Esophagus (tissue), 2 donors: Measurements from ENCODE around the gene STARD8. TPM values are rescaled to one million over a fixed set of nuclear protein-coding genes. Genes with fewer than 3 reads are reported as not detected.

Experiments
- H3K27ac ChIP-seq, 2 donors: one replicate each; pipeline ENCODE4 v1.5.1; 2013; ENCODE audit warnings: low read depth in 2 of 2, mild to moderate bottlenecking in 2 of 2, inconsistent platforms in 1 of 2, low read length in 1 of 2, moderate library complexity in 1 of 2
- H3K27me3 ChIP-seq, 2 donors: one replicate each; pipeline ENCODE4 v1.6.1; 2013; ENCODE audit warnings: low read length in 2 of 2, control low read depth in 1 of 2, mild to moderate bottlenecking in 1 of 2; ENCODE audit not compliant: insufficient read depth in 2 of 2, control insufficient read depth in 1 of 2
- H3K36me3 ChIP-seq, 2 donors: one replicate each; pipeline ENCODE4 v1.6.1; 2013; ENCODE audit warnings: low read length in 1 of 2; ENCODE audit not compliant: control insufficient read depth in 2 of 2, insufficient read depth in 2 of 2
- H3K4me1 ChIP-seq, 2 donors: one replicate each; pipeline ENCODE4 v1.6.1; 2013; ENCODE audit warnings: low read length in 1 of 2; ENCODE audit not compliant: control insufficient read depth in 2 of 2, insufficient read depth in 2 of 2
- H3K4me3 ChIP-seq, 2 donors: one replicate each; pipeline ENCODE4 v1.5.1; 2013; ENCODE audit warnings: low read length in 2 of 2, mild to moderate bottlenecking in 2 of 2, low read depth in 1 of 2, moderate library complexity in 1 of 2
- H3K9me3 ChIP-seq, 2 donors: one replicate each; pipeline ENCODE4 v1.6.1; 2013; ENCODE audit warnings: mild to moderate bottlenecking in 2 of 2, low read depth in 1 of 2, low read length in 1 of 2, moderate library complexity in 1 of 2; ENCODE audit not compliant: control insufficient read depth in 2 of 2, insufficient read depth in 1 of 2
- WGBS, 2 donors: extraction: QIAGEN DNeasy Blood & Tissue Kit; methylation state at CpG; one replicate each; pipeline ENCODE4 v1.1.7; 2013; 5-methylcytosine and 5-hydroxymethylcytosine counted together
- polyA plus RNA-seq, 2 donors: library from polyadenylated mRNA; stranded (reverse); fragments of 200-250 nt; gene quantifications; one replicate each; pipeline ENCODE4 v1.2.3, GENCODE V29; 2013
- donor health status: healthy with polysubstance abuse.
- donor health status: Bipolar disorder and iron deficiency.

STARD8 gene
- polyA plus RNA-seq, 2 donors, result 0.75 to 0.86 TPM

DNA sequence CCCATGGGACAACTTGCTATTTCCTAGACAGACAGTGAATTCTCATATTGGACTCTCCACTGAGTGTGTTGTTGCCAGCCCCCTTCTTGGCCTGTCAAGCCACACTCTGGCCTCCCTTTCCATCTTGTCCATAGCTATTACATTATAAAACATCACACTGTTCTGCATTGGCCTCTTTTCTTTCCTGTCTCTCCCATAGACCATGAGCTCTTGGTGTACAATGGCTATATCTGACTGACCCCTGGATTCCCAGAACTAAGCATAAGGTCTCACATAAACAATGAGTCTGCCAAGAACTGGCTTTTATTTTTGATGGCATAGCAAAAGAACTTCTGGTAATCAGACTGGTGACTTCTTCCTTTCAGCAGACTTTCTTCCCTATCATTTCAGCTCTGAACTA, 23.8 kb downstream of the STARD8 start:
- no peak overlapping the region for H3K27ac ChIP-seq
- no peaks in the 10 kb centered on the region for H3K9me3 ChIP-seq
- H3K4me3 ChIP-seq, result no peak overlapping the region
- H3K36me3 ChIP-seq, result no peaks in the 10 kb centered on the region
- no peaks in the 10 kb centered on the region for H3K4me1 ChIP-seq
- no peaks in the 10 kb centered on the region for H3K27me3 ChIP-seq

DNA sequence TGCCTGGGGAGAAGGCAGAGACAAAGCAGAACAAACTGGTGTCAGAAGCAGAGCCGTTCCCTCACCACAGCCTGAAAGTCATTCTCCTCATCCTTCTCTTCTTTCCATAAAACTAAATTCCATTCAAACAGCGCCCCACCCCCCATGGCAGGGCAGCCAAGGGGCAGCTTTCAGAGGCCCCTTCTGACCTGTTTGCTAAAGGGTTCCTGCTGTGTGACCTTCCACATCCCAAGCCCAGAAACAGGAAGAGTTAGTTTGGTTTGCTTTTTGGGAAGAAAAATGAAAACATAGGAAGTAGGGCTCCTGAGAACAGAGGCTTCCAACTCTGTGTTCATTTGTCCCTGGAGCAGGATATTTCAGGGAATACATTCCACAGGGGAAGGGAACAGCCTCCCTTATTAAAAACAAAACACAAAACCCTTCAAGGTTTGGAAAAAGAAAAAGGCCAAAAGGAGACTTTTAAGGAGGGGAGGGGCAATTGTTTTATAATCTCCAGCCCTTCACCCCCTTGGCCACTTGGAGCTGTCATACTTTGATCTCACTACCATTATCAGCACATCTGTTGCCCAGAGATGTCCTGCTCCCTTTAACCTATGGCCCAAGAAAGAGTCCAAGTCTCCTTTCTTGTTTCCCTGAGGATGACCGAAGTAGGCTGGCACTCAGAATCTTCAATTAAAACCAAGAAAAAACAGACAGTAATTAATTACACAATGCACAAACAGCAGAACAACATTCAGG, 25.3 kb downstream of the STARD8 start:
- H3K36me3 ChIP-seq, result no peaks in the 10 kb centered on the region
- no peaks in the 10 kb centered on the region for H3K9me3 ChIP-seq
- WGBS, 2 donors, result 42 to 51% methylated on average over 3 of the region's 3 CpGs
- H3K4me1 ChIP-seq, result no peaks in the 10 kb centered on the region
- no peak overlapping the region for H3K4me3 ChIP-seq
- H3K27ac ChIP-seq, result no peak overlapping the region
- H3K27me3 ChIP-seq, result no peaks in the 10 kb centered on the region

GRCh38 chrX:68675571-68675970, 28.1 kb downstream of the STARD8 start:
- Histone ChIP-seq H3K27ac (no peak overlapping the region), H3K4me3 (no peak overlapping the region), H3K9me3 (no peaks in the 10 kb centered on the region), H3K27me3 (peaks cover 0 to 3% of the 10 kb centered on the region in 2 donors), H3K36me3 (no peaks in the 10 kb centered on the region), H3K4me1 (no peaks in the 10 kb centered on the region)
- 64 to 76% methylated on average over 4 of the region's 4 CpGs for WGBS, 2 donors

- Histone ChIP-seq H3K9me3 (no peaks in the 10 kb centered on the region), H3K4me3 (no peak overlapping the region), H3K27me3 (peaks cover 0 to 3% of the 10 kb centered on the region in 2 donors), H3K36me3 (no peaks in the 10 kb centered on the region), H3K27ac (no peak overlapping the region), H3K4me1 (no peaks in the 10 kb centered on the region)
- 50 to 55% methylated on average over 3 of the region's 3 CpGs for WGBS, 2 donors
Observed at GRCh38 chrX:68676335-68676734, 28.9 kb downstream of the STARD8 start.

DNA sequence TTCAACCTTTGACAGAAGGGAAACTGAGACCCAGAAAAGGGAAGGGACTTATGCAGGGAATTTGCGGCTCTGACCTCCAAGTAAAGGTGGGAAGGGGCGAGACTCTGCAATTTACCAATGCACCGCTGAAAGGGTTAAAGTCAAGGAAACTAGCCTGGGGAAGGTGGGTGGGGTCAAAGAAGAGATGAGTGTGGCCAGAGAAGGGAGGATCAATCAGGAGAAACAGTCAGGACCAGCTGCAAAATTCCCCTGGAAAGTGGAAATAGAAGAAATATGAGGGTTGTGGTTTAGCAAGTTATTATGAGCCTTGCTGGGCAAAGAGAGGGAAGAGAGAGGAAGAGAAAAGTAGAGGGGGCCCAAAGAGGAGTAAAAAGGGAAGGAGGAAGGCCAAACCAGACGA, 30.5 kb downstream of the STARD8 start:
- whole genome bisulfite sequencing, 2 donors, result 64 to 68% methylated on average over 4 of the region's 4 CpGs
- H3K4me1 ChIP-seq, result no peaks in the 10 kb centered on the region
- no peaks in the 10 kb centered on the region for H3K9me3 ChIP-seq
- peaks cover 0 to 3% of the 10 kb centered on the region in 2 donors for H3K27me3 ChIP-seq
- no peak overlapping the region for H3K27ac ChIP-seq
- H3K36me3 ChIP-seq, result no peaks in the 10 kb centered on the region
- no peak overlapping the region for H3K4me3 ChIP-seq

GRCh38 chrX:68681443-68681941, 34.0 kb downstream of the STARD8 start:
- Histone ChIP-seq H3K4me1 (no peaks in the 10 kb centered on the region), H3K27me3 (peaks cover 0 to 3% of the 10 kb centered on the region in 2 donors), H3K9me3 (no peaks in the 10 kb centered on the region), H3K4me3 (no peak overlapping the region), H3K27ac (no peak overlapping the region), H3K36me3 (no peaks in the 10 kb centered on the region)
- WGBS, 2 donors, result 66 to 68% methylated on average over 2 of the region's 2 CpGs

DNA sequence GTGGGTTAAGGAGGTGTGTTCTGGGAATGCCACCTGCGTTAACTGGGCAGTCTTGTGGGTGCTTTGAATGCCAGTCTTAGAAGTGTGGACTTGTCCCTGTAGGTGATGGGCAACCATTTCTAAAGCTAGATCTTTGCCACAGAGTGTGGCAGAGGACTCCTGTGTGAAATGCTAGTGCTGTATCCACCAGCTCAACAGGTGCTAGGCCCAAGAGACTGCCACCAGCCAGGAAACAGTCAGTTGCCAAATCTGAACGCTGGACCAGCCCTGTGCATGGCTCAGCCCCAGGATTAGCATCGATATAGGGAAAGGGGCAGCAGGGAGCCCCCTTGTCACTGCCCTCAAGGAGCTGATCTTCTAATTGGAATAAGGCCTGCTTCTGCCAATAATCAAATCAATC, 35.3 kb downstream of the STARD8 start:
- 71 to 89% methylated on average over 3 of the region's 3 CpGs for WGBS, 2 donors
- H3K4me1 ChIP-seq, result peaks cover 0 to 2% of the 10 kb centered on the region in 2 donors
- H3K36me3 ChIP-seq, result no peaks in the 10 kb centered on the region
- no peaks in the 10 kb centered on the region for H3K9me3 ChIP-seq
- H3K27me3 ChIP-seq, result peaks cover 0 to 3% of the 10 kb centered on the region in 2 donors
- no peak overlapping the region for H3K27ac ChIP-seq
- H3K4me3 ChIP-seq, result no peak overlapping the region

GRCh38 chrX:68683580-68683979, 36.1 kb downstream of the STARD8 start:
- no peak overlapping the region for H3K4me3 ChIP-seq
- no peaks in the 10 kb centered on the region for H3K36me3 ChIP-seq
- 86 to 88% methylated on average over 2 of the region's 2 CpGs for WGBS, 2 donors
- no peak overlapping the region for H3K27ac ChIP-seq
- peaks cover 0 to 3% of the 10 kb centered on the region in 2 donors for H3K27me3 ChIP-seq
- H3K4me1 ChIP-seq, result peaks cover 0 to 2% of the 10 kb centered on the region in 2 donors
- no peaks in the 10 kb centered on the region for H3K9me3 ChIP-seq

GRCh38 chrX:68684291-68684918, 36.9 kb downstream of the STARD8 start:
- Histone ChIP-seq H3K36me3 (no peaks in the 10 kb centered on the region), H3K9me3 (no peaks in the 10 kb centered on the region), H3K4me1 (peaks cover 0 to 2% of the 10 kb centered on the region in 2 donors), H3K4me3 (no peak overlapping the region), H3K27ac (no peak overlapping the region), H3K27me3 (no peaks in the 10 kb centered on the region)
- 48 to 49% methylated on average over 15 of the region's 15 CpGs for WGBS, 2 donors

- Histone ChIP-seq H3K27ac (no peak overlapping the region), H3K4me1 (peaks cover 0 to 2% of the 10 kb centered on the region in 2 donors), H3K9me3 (no peaks in the 10 kb centered on the region), H3K36me3 (no peaks in the 10 kb centered on the region), H3K4me3 (no peak overlapping the region), H3K27me3 (no peaks in the 10 kb centered on the region)
- WGBS, 2 donors, result 82 to 93% methylated on average over 2 of the region's 2 CpGs
Observed at GRCh38 chrX:68684919-68685304, 37.4 kb downstream of the STARD8 start.
